MCF 10A (cell line): Measurements from ENCODE around the gene RAD54L. TPM values are rescaled to one million over a fixed set of nuclear protein-coding genes. Genes with fewer than 3 reads are reported as not detected.
A peak's percentile ranks its signal among the peaks of the same experiment; 100 is the strongest.

ENCODE experiments used
- BruUV-seq: library from RNA; stranded (reverse); fragments of 400-500 nt; replicated peaks from 2 replicates; lab custom pipeline; 2021; lab: Mats Ljungman, UMichigan
- CTCF ChIA-PET: fragments of 300-600 bp; sonication (Branson Sonifier 250); formaldehyde crosslinking; extraction: SDS; loops from one replicate; lab custom pipeline; 2021; ENCODE audit warnings: antibody characterized with exemption, inconsistent platforms; lab: Yijun Ruan, JAX
- POLR2A ChIA-PET: fragments of 300-600, 350-650 bp; sonication (Branson Sonifier 250); formaldehyde crosslinking; extraction: SDS; loops from one replicate; lab custom pipeline; 2020; ENCODE audit warnings: antibody characterized with exemption, inconsistent platforms; lab: Yijun Ruan, JAX
- DNase-seq: peaks from one replicate; pipeline ENCODE4 v3.0.0-alpha.2; 2018; ENCODE audit not compliant: unreplicated experiment
- H3K27ac Mint-ChIP-seq: one replicate; pipeline ENCODE4 v1.8.0; 2022; ENCODE audit warnings: mild to moderate bottlenecking, low read depth, mixed read lengths; ENCODE audit not compliant: unreplicated experiment
- H3K27me3 Mint-ChIP-seq: one replicate; pipeline ENCODE4 v1.8.0; 2022; ENCODE audit warnings: mixed read lengths; ENCODE audit not compliant: insufficient read depth, unreplicated experiment
- H3K36me3 Mint-ChIP-seq: one replicate; pipeline ENCODE4 v1.8.0; 2022; ENCODE audit warnings: mild to moderate bottlenecking, moderate library complexity, mixed read lengths; ENCODE audit not compliant: insufficient read depth, unreplicated experiment
- H3K4me1 Mint-ChIP-seq: one replicate; pipeline ENCODE4 v1.8.0; 2022; ENCODE audit warnings: mixed read lengths; ENCODE audit not compliant: insufficient read depth, unreplicated experiment
- H3K4me3 Mint-ChIP-seq: one replicate; pipeline ENCODE4 v1.8.0; 2022; ENCODE audit warnings: mild to moderate bottlenecking, moderate library complexity, mixed read lengths; ENCODE audit not compliant: unreplicated experiment
- H3K9me3 Mint-ChIP-seq: one replicate; pipeline ENCODE4 v1.8.0; 2022; ENCODE audit warnings: mixed read lengths; ENCODE audit not compliant: unreplicated experiment
- intact Hi-C: fragments of 100-400 bp; cut with micrococcal nuclease; formaldehyde crosslinking; loops from 2 replicates; pipeline ENCODE4 v1.14.1; 2022
- total RNA-seq: library from RNA; stranded (reverse); gene quantifications from 2 replicates; pipeline ENCODE4 v1.2.3, GENCODE V29; 2022
- TF ChIP-seq, protein P1 (sequence below): fragments of 200-600 bp; IDR thresholded peaks from one replicate; pipeline ENCODE4 v1.8.0; 2022; ENCODE audit warnings: antibody characterized with exemption, mild to moderate bottlenecking; ENCODE audit not compliant: unreplicated experiment

Gene RAD54L
- total RNA-seq, 1 experiment from 2014 or later = 4.5 TPM

DNA sequence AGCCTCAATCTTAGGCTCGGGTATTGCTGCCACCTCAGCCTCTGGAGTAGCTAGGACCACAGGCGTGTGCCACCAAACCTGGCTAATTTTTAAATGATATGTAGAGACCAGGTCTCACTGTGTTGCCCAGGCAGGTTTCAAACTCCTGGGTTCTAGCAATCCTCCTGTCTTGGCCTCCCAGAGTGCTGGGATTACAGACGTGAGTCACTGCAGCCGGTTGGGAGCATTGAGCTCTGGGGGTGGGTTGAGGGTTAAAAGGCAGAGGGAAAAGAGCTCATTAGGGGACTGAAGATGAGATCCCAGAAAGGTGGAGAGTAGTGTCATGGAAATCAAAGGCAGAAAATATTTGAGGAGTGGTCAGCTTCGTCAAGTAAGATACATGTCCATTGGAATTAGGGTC is 7.1 kb downstream of the RAD54L start:
- TF ChIP-seq, protein P1, sequence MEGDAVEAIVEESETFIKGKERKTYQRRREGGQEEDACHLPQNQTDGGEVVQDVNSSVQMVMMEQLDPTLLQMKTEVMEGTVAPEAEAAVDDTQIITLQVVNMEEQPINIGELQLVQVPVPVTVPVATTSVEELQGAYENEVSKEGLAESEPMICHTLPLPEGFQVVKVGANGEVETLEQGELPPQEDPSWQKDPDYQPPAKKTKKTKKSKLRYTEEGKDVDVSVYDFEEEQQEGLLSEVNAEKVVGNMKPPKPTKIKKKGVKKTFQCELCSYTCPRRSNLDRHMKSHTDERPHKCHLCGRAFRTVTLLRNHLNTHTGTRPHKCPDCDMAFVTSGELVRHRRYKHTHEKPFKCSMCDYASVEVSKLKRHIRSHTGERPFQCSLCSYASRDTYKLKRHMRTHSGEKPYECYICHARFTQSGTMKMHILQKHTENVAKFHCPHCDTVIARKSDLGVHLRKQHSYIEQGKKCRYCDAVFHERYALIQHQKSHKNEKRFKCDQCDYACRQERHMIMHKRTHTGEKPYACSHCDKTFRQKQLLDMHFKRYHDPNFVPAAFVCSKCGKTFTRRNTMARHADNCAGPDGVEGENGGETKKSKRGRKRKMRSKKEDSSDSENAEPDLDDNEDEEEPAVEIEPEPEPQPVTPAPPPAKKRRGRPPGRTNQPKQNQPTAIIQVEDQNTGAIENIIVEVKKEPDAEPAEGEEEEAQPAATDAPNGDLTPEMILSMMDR = no peak
- H3K9me3 Mint-ChIP-seq = no peaks in the 10 kb centered on the region
- no TSS peak for BruUV-seq
- no peaks in the 10 kb centered on the region for H3K27me3 Mint-ChIP-seq
- DNase-seq = no peak
- H3K4me1 Mint-ChIP-seq = peaks cover 11% of the 10 kb centered on the region
- H3K4me3 Mint-ChIP-seq = no peak overlapping the region
- no peak overlapping the region for H3K27ac Mint-ChIP-seq
- ChIA-PET POLR2A (interaction anchor here (1.4 kb wide), 1 partner anchor 20 kb away, joined by 5 read pairs; no protein-coding TSS in a partner anchor), CTCF (interaction anchor here (0.5 to 0.7 kb wide), 2 partner anchors 9 to 21 kb away, joined by 3 to 4 read pairs; no protein-coding TSS in a partner anchor)
- H3K36me3 Mint-ChIP-seq = peaks cover 16% of the 10 kb centered on the region
- intact Hi-C loops = no loop called here

DNA sequence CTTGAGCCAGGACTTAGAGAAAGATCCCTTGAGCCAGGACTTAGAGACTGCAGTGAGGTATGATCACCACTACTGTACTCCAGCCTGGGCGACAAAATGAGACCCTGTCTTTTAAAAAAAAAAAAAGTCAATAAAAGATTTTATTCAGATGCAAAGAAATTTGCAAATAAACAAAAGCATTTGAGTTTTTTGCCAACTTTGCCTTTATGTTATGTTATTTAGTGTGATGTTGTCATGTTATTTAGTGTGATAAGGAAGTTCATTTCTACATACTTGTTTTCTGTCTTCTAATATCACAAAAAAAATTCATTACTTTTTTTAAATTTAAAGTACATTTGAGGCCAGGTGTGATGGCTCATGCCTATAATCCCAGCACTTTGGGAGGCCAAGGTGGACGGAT is 9.0 kb downstream of the RAD54L start:
- peaks cover 9% of the 10 kb centered on the region for H3K4me1 Mint-ChIP-seq
- BruUV-seq = no TSS peak
- H3K9me3 Mint-ChIP-seq = no peaks in the 10 kb centered on the region
- intact Hi-C loops = no loop called here
- H3K4me3 Mint-ChIP-seq = no peak overlapping the region
- CTCF ChIA-PET = interaction anchor here (0.8 to 1.1 kb wide), 2 partner anchors 10 to 40 kb away, joined by 3 read pairs; partner anchors contain the start of gene RAD54L
- H3K27me3 Mint-ChIP-seq = no peaks in the 10 kb centered on the region
- DNase-seq = no peak
- POLR2A ChIA-PET = no interaction called here
- no peak overlapping the region for H3K27ac Mint-ChIP-seq
- H3K36me3 Mint-ChIP-seq = peaks cover 29% of the 10 kb centered on the region
- TF ChIP-seq, protein P1 = no peak

DNA sequence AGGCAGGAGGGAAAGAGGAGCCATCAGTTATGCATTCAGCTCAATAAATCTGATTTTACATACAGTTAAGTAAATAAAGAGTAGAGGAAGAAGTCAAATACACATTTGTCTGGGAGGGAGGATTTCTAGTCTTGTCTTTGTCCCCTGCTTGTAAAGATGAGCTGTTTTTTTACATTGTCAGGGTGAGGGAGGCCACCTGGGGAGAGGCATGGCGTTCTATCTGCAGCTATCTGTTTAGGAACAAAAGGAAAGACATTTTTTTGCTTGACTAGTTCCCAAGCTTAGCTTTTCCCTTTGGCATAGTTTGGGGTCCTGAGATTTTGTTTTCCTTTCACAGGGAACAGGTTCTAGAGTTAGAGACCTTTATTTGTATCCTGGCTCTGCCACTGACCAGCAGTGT is 14.9 kb downstream of the RAD54L start:
- intact Hi-C loops = no loop called here
- Mint-ChIP-seq H3K4me1 (no peaks in the 10 kb centered on the region), H3K4me3 (no peak overlapping the region), H3K27ac (peak overlapping the region; percentile 33), H3K36me3 (peaks cover 29% of the 10 kb centered on the region), H3K27me3 (no peaks in the 10 kb centered on the region), H3K9me3 (no peaks in the 10 kb centered on the region)
- TF ChIP-seq, protein P1 = no peak
- ChIA-PET CTCF (interaction anchor here (0.5 to 0.8 kb wide), 3 partner anchors 70 to 867 kb away, joined by 3 to 4 read pairs (median 4); no protein-coding TSS in a partner anchor), POLR2A (interaction anchor here (0.7 kb wide), 1 partner anchor 25 kb away, joined by 3 read pairs; no protein-coding TSS in a partner anchor)
- DNase-seq = no peak
- BruUV-seq = no TSS peak

DNA sequence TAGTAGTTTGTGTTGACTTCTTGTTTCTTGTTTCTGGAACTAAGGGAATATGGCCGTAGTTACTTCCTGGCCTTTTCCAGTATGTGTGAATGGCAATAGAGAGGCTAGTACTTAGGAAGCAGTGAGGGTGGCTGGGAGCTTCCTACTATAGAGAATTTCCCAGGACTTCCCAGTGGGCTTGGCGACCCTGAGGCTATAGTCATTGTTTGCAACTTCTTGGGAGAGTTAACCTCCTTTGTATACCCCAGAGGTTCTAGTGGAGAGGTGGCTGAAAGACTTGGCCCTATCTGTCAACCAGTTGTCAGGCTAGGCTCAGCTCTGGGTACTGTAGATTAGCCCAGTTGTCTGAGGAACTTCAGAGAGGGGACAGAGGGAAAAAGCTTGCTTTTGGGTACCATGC is 15.6 kb downstream of the RAD54L start:
- no peaks in the 10 kb centered on the region for H3K4me1 Mint-ChIP-seq
- ChIA-PET CTCF (interaction anchor here (0.6 to 0.8 kb wide), 2 partner anchors 144 to 866 kb away, joined by 3 to 4 read pairs; no protein-coding TSS in a partner anchor), POLR2A (interaction anchor here (0.7 kb wide), 1 partner anchor 24 kb away, joined by 3 read pairs; no protein-coding TSS in a partner anchor)
- intact Hi-C loops = no loop called here
- H3K27me3 Mint-ChIP-seq = no peaks in the 10 kb centered on the region
- peaks cover 33% of the 10 kb centered on the region for H3K36me3 Mint-ChIP-seq
- H3K27ac Mint-ChIP-seq = no peak overlapping the region
- BruUV-seq = no TSS peak
- TF ChIP-seq, protein P1 = no peak
- no peak for DNase-seq
- no peak overlapping the region for H3K4me3 Mint-ChIP-seq
- H3K9me3 Mint-ChIP-seq = no peaks in the 10 kb centered on the region
